ENCODE measurements around the gene WASHC4.
"Not testable (repeated sequence)": the region's sequence is repeated elsewhere in the genome, so short reads cannot be mapped to it uniquely, and the experiment has no call there.

WASHC4 gene

GRCh38 chr12:105168006-105168405, 60.5 kb downstream of the WASHC4 start:
- Histone ChIP-seq H3K27ac (no peak overlapping the region), H3K27me3 (no peaks in the 10 kb centered on the region), H3K4me1 (ENCODE audit: control insufficient read depth in 1 of 2, insufficient read depth in 1 of 2, low read depth in 1 of 2, low read length in 1 of 2) (no peaks in the 10 kb centered on the region), H3K4me3 (ENCODE audit: low read depth in 1 of 2, low read length in 1 of 2) (no peak overlapping the region), H3K36me3 (peaks cover 100% of the 10 kb centered on the region), H3K9me3 (no peaks in the 10 kb centered on the region)
- TF ChIP-seq, protein P1, sequence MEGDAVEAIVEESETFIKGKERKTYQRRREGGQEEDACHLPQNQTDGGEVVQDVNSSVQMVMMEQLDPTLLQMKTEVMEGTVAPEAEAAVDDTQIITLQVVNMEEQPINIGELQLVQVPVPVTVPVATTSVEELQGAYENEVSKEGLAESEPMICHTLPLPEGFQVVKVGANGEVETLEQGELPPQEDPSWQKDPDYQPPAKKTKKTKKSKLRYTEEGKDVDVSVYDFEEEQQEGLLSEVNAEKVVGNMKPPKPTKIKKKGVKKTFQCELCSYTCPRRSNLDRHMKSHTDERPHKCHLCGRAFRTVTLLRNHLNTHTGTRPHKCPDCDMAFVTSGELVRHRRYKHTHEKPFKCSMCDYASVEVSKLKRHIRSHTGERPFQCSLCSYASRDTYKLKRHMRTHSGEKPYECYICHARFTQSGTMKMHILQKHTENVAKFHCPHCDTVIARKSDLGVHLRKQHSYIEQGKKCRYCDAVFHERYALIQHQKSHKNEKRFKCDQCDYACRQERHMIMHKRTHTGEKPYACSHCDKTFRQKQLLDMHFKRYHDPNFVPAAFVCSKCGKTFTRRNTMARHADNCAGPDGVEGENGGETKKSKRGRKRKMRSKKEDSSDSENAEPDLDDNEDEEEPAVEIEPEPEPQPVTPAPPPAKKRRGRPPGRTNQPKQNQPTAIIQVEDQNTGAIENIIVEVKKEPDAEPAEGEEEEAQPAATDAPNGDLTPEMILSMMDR (IDR thresholded peaks at IDR 0.05): no peak

GRCh38 chr12:105170139-105170538, 62.6 kb downstream of the WASHC4 start:
- Histone ChIP-seq H3K27ac (no peak overlapping the region), H3K36me3 (peaks cover 100% of the 10 kb centered on the region), H3K4me3 (ENCODE audit: low read depth in 1 of 2, low read length in 1 of 2) (no peak overlapping the region), H3K4me1 (ENCODE audit: control insufficient read depth in 1 of 2, insufficient read depth in 1 of 2, low read depth in 1 of 2, low read length in 1 of 2) (no peaks in the 10 kb centered on the region), H3K9me3 (no peaks in the 10 kb centered on the region), H3K27me3 (no peaks in the 10 kb centered on the region)
- TF ChIP-seq, protein P1 (IDR thresholded peaks at IDR 0.05): no peak

DNA sequence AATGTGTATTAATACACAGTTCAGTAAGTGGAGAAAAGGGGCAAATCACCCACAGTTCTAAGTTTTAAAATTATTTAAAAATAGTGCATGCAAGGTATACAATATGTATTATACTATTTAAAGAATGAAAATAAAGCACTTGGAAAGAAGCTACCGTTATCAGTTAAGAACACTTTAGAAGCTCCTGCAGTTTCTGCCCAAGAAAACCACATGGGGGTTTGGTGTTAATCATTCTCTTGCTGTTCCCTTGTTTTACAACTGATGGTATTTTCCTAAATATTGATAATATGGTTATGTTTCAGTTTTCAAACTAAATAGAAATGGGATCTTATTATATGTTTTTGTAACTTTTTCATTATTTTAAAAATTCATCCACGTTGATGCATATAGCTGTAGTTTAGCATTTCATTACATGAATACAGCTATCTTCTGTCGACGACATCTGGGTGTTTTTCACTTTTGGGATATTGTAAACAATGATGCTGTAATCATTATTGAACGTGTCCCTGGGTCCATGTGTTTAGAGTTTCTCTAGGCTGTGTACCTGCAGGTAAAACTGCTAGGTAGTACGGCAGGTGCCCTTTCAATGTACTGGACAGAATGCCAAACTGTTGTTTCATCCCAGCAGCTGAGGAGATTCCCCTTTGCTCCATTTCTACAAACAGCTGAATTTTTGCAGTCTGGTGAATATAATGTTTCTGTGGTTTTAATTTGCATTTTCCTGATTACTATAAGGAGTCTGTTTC, 64.3 kb downstream of the WASHC4 start:
- Histone ChIP-seq H3K4me3 (ENCODE audit: low read depth in 1 of 2, low read length in 1 of 2) (no peak overlapping the region), H3K4me1 (ENCODE audit: control insufficient read depth in 1 of 2, insufficient read depth in 1 of 2, low read depth in 1 of 2, low read length in 1 of 2) (no peaks in the 10 kb centered on the region), H3K36me3 (peaks cover 100% of the 10 kb centered on the region), H3K27ac (no peak overlapping the region), H3K9me3 (no peaks in the 10 kb centered on the region), H3K27me3 (no peaks in the 10 kb centered on the region)
- TF ChIP-seq, protein P1 (IDR thresholded peaks at IDR 0.05): no peak

DNA sequence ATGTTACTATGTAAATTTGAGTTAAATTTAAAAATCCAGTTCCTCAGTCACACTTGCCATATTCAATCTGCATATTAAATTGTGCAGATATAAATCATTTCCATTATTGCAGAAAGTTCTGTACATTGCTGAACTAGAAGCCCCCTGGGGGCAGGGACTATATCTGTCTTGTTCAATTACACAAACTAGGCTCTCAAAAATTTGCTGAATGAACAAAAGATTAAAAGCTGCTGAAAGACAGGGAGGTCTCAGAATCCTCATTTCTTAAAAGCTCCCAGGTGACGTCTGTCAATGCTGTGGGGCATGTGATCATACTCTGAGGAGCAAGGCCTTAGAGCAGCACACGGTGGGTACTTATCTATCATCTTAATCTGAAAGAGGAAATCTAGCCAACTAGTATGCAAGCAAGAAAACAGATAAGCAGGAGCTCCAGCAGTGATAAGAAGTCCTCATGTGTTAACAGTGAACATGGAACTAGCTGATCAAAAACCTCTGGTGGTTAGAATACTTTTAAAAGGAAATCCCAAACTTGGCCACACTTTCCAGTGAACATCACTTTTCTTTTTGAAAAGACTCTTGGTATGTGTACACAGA, 68.0 kb downstream of the WASHC4 start:
- H3K36me3 ChIP-seq: peaks cover 88% of the 10 kb centered on the region

GRCh38 chr12:105177208-105177607, 69.7 kb downstream of the WASHC4 start:
- Histone ChIP-seq H3K27ac (no peak overlapping the region), H3K27me3 (no peaks in the 10 kb centered on the region), H3K4me1 (ENCODE audit: control insufficient read depth in 1 of 2, insufficient read depth in 1 of 2, low read depth in 1 of 2, low read length in 1 of 2) (no peaks in the 10 kb centered on the region), H3K9me3 (no peaks in the 10 kb centered on the region), H3K4me3 (ENCODE audit: low read depth in 1 of 2, low read length in 1 of 2) (no peak overlapping the region), H3K36me3 (peaks cover 71% of the 10 kb centered on the region)
- TF ChIP-seq, protein P1 (IDR thresholded peaks at IDR 0.05): no peak

More for the DNA sequence above, 68.0 kb downstream of the WASHC4 start:
- Histone ChIP-seq H3K4me3 (ENCODE audit: low read depth in 1 of 2, low read length in 1 of 2) (no peak overlapping the region), H3K27me3 (no peaks in the 10 kb centered on the region), H3K9me3 (no peaks in the 10 kb centered on the region), H3K27ac (no peak overlapping the region), H3K4me1 (ENCODE audit: control insufficient read depth in 1 of 2, insufficient read depth in 1 of 2, low read depth in 1 of 2, low read length in 1 of 2) (no peaks in the 10 kb centered on the region)
- TF ChIP-seq, protein P1 (IDR thresholded peaks at IDR 0.05): no peak

DNA sequence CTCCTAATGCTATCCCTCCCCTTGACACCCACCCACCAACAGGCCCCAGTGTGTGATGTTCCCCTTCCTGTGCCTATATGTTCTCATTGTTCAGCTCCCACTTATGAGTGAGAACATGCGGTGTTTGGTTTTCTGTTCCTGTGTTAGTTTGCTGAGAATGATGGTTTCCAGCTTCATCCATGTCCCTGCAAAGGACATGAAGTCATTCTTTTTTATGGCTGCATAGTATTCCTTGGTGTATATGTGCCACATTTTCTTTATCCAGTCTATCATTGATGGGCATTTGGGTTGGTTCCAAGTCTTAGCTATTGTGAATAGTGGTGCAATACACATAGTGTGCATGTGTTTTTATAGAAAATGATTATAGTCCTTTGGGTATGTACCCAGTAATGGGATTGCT, 71.6 kb downstream of the WASHC4 start:
- not testable (repeated sequence) for H3K4me3 ChIP-seq (ENCODE audit: low read depth in 1 of 2, low read length in 1 of 2); H3K27ac ChIP-seq; H3K9me3 ChIP-seq; H3K27me3 ChIP-seq; H3K4me1 ChIP-seq (ENCODE audit: control insufficient read depth in 1 of 2, insufficient read depth in 1 of 2, low read depth in 1 of 2, low read length in 1 of 2)
- H3K36me3 ChIP-seq: peaks cover 59% of the 10 kb centered on the region

DNA sequence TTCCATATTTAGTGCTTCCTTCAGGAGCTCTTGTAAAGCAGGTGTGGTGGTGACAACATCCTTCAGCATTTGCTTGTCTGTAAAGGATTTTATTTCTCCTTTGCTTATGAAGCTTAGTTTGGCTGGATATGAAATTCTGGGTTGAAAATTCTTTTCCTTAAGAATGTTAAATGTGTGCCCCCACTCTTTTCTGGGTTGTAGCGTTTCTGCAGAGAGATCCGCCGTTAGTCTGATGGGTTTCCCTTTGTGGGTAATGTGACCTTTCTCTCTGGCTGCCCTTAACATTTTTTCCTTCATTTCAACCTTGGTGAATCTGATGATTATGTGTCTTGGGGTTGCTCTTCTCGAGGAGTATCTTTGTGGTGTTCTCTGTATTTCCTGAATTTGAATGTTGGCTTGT, 75.9 kb downstream of the WASHC4 start:
- H3K27ac ChIP-seq; H3K27me3 ChIP-seq; H3K4me3 ChIP-seq (ENCODE audit: low read depth in 1 of 2, low read length in 1 of 2); H3K4me1 ChIP-seq (ENCODE audit: control insufficient read depth in 1 of 2, insufficient read depth in 1 of 2, low read depth in 1 of 2, low read length in 1 of 2); H3K9me3 ChIP-seq: not testable (repeated sequence)
- H3K36me3 ChIP-seq: peaks cover 57% of the 10 kb centered on the region

DNA sequence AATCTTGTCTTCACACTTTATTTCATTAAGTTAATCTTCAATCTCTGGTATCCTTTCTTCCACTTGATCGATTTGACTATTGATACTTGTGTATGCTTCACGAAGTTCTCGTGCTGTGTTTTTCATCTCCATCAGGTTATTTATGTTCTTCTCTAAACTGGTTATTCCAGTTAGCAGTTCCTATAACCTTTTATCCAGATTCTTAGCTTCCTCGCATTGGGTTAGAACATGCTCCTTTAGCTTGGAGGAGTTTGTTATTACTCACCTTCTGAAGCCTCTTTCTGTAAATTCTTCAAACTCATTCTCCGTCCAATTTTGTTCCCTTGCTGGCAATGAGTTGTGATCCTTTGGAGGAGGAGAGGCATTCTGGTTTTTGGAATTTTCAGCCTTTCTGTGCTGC, 76.4 kb downstream of the WASHC4 start:
- not testable (repeated sequence) for H3K4me3 ChIP-seq (ENCODE audit: low read depth in 1 of 2, low read length in 1 of 2); H3K4me1 ChIP-seq (ENCODE audit: control insufficient read depth in 1 of 2, insufficient read depth in 1 of 2, low read depth in 1 of 2, low read length in 1 of 2); H3K27me3 ChIP-seq; H3K9me3 ChIP-seq; H3K27ac ChIP-seq
- H3K36me3 ChIP-seq: peaks cover 57% of the 10 kb centered on the region

All from neutrophil (primary cell).